ENCODE measurements around the gene MACIR.
A peak's percentile ranks its signal among the peaks of the same experiment; 100 is the strongest.

MACIR gene

DNA sequence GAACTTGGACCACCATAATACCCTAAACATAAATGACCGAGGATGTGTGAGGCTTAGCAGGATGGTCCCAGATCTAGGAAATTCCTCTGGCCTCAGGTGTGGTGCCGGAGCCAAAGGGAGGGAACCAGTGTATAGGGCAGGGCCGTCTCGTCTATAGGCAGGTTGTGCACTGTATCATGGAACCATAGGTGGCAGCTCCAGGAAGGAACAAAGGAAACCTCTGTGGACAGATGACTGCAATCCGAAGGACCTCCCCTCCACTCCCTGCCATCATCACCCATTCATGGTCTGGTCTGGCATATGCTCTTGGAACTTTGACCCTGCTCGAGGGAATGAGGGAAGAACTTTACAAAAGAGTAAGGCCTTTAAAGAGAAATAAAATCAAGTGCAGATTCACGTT, 2.9 kb upstream of the MACIR start:
- TF ChIP-seq, protein P1, sequence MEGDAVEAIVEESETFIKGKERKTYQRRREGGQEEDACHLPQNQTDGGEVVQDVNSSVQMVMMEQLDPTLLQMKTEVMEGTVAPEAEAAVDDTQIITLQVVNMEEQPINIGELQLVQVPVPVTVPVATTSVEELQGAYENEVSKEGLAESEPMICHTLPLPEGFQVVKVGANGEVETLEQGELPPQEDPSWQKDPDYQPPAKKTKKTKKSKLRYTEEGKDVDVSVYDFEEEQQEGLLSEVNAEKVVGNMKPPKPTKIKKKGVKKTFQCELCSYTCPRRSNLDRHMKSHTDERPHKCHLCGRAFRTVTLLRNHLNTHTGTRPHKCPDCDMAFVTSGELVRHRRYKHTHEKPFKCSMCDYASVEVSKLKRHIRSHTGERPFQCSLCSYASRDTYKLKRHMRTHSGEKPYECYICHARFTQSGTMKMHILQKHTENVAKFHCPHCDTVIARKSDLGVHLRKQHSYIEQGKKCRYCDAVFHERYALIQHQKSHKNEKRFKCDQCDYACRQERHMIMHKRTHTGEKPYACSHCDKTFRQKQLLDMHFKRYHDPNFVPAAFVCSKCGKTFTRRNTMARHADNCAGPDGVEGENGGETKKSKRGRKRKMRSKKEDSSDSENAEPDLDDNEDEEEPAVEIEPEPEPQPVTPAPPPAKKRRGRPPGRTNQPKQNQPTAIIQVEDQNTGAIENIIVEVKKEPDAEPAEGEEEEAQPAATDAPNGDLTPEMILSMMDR (conservative IDR thresholded peaks at IDR 0.05; ENCODE audit: low read depth), result no peak
- no peak overlapping the region for H3K27ac ChIP-seq
- DNase-seq (ENCODE audit: low spot score), result no peak
- POLR2A ChIA-PET (ENCODE audit: low non-redundant PET), result no interaction called here
- CTCF ChIA-PET, result interaction anchor here (0.7 to 0.9 kb wide), 2 partner anchors 31 to 212 kb away, joined by 3 to 4 read pairs; no protein-coding TSS in a partner anchor

DNA sequence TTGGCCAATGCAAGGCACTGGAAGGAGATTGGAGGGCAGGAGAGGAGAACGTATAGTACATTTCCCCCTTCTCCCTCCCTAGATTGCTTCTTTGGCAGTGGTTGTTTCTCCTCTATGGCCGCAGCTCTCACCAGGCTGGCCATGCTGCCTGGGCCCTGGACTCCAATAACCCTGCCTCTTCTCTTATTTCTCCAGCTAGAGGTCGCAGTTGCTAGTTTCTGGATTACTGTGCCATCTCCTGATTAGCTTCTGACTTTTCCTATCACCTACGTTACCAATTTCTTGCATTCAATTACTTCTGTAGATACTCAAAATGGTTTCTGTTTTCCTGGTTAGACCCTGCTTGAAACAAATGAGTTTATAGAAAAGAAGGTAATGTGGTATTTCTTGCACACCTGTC, 2.4 kb upstream of the MACIR start:
- TF ChIP-seq, protein P1 (conservative IDR thresholded peaks at IDR 0.05; ENCODE audit: low read depth), result no peak
- CTCF ChIA-PET, result interaction anchor here (0.6 to 0.9 kb wide), 3 partner anchors 32 to 295 kb away, joined by 3 to 4 read pairs (median 3); no protein-coding TSS in a partner anchor
- POLR2A ChIA-PET (ENCODE audit: low non-redundant PET), result no interaction called here
- H3K27ac ChIP-seq, result no peak overlapping the region
- no peak for DNase-seq (ENCODE audit: low spot score)

DNA sequence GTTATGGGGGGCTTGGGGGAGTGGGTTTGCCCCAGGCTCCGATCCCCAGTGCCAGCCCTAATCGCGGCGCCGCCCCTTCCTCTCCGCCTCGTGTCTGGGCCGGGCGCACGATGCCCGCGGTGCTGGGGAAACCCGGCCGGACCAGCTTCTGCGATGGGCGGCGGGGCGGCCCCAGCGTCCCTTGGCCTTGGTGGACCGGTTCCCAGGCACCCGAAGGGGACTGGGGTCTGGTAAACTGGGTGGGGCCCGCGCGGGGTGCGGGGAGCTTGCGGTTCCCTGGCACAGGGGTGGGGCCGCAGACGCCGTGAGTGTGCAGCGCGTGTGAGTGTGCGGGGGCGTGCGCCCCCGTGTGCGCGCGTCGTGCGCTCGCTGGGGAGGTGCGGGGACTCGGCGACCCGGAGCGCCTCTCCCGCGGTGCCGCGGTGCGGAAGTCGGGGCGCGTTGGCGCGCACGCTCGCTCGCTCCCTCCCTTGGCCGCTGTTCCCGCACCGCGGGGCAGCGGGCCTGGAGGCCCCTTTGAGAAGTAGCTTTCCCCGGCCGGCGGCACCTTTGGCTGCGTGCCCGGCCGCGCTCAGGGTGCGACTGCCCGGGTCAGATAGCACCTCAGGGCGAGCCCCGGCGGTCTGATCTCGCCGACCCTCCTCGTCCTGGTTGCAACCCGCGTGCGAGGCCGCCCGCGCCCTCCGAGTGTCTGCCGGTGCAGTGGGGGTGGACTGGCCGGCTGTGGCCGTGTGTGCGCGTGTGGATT, 568 bp downstream of the MACIR start:
- peak overlapping the region; percentile 87 for H3K27ac ChIP-seq
- POLR2A ChIA-PET (ENCODE audit: low non-redundant PET), result interaction anchor here (0.5 to 0.6 kb wide), 5 partner anchors 16 to 822 kb away, joined by 3 to 12 read pairs (median 3); no protein-coding TSS in a partner anchor
- CTCF ChIA-PET, result interaction anchor here (0.6 to 1.3 kb wide), 4 partner anchors 14 to 578 kb away, joined by 3 to 5 read pairs (median 3); no protein-coding TSS in a partner anchor
- TF ChIP-seq, protein P1 (conservative IDR thresholded peaks at IDR 0.05; ENCODE audit: low read depth), result no peak
- DNase-seq (ENCODE audit: low spot score), result peak; percentile 52

DNA sequence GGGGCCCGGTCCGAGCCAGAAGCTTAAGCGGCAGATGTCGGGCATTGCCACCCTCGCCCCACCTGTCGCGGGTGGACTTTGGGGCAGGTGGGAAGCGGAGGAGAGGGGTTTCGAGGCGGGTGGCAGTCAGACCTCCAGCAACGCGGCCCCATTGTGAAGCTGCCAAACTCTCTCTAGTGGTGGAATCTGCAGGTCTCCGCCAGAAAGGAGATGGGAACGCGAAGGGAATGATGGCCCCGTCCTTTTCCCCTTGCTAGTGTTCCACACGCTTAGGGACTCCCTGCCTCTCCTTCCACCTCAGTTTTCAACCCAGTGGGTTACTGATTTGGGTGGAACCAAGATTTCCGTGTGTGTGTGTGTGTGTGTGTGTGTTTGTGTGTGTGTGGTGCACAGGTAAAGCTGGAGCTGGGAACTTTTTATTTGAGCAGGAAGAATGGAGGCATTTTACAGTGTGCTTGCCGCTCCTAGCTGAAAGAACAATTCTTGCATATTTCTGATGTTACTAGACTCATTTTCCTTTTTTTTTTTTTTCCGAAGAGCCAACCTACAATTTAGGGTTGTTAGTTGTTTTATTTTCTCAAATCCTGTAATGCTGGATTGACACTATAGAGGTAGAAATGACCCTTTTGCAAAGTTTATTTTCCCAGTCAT, 1.3 kb downstream of the MACIR start:
- ChIA-PET CTCF (interaction anchor here (0.6 to 1.3 kb wide), 2 partner anchors 216 to 579 kb away, joined by 3 read pairs; no protein-coding TSS in a partner anchor), POLR2A (ENCODE audit: low non-redundant PET) (interaction anchor here (0.6 kb wide), 2 partner anchors 211 to 823 kb away, joined by 3 read pairs; no protein-coding TSS in a partner anchor)
- peak overlapping the region; percentile 87 for H3K27ac ChIP-seq
- TF ChIP-seq, protein P1 (conservative IDR thresholded peaks at IDR 0.05; ENCODE audit: low read depth), result no peak
- peak; percentile 50 for DNase-seq (ENCODE audit: low spot score)

DNA sequence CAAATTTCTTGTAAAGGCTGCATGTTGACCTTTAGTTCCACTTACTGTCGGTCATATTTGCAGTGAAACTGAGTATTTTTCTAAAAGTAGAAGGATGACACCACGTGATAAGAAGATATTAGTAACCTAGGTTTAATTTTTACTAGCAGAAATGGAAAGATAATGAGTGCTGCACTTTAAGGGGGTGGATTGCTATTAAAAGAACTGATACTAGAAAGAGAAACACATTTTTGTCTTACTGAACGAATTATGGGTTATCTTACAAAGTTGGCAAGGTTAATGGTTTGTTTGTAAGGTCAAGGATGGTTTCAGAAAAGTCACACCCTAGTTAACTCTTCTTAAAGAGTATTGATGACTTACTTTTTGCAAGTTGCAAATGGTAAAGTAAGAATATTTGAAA, 2.4 kb downstream of the MACIR start:
- no peak overlapping the region for H3K27ac ChIP-seq
- DNase-seq (ENCODE audit: low spot score), result no peak
- ChIA-PET CTCF (no interaction called here), POLR2A (ENCODE audit: low non-redundant PET) (no interaction called here)
- TF ChIP-seq, protein P1 (conservative IDR thresholded peaks at IDR 0.05; ENCODE audit: low read depth), result no peak

DNA sequence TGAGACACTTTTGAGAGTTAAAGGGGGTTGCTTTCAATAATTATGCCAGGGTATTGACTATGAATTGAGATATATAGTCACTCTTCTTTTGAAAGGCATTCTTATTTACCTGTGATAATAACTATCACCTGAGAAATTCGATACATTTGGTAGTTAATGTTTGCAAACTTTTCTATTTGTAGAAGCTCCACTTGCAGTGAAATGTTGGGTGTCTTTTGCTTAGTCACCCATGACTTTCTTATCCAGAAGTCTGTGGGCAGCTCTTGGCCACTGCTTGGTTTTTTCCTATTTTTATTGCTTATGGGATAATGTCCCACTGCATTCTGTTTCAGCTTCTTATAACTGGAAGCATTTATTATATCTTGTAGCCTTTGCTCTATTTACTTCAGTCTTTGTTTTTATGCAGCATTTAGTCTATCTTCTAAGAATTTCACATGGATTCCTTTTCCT, 3.9 kb downstream of the MACIR start:
- DNase-seq (ENCODE audit: low spot score), result no peak
- TF ChIP-seq, protein P1 (conservative IDR thresholded peaks at IDR 0.05; ENCODE audit: low read depth), result no peak
- H3K27ac ChIP-seq, result no peak overlapping the region
- ChIA-PET POLR2A (ENCODE audit: low non-redundant PET) (no interaction called here), CTCF (no interaction called here)

Measured in RWPE1 (cell line).